ENCODE measurements around the gene SBK2. TPM values are rescaled to one million over a fixed set of nuclear protein-coding genes. Genes with fewer than 3 reads are reported as not detected.

The SBK2 gene
- total RNA-seq, 1 donor from 2014 or later, result 0.75 TPM

- TF ChIP-seq CTCF (conservative IDR thresholded peaks at IDR 0.05), result no peak
- H3K27ac Mint-ChIP-seq, result no peak overlapping the region
- H3K4me1 Mint-ChIP-seq (ENCODE audit: unreplicated experiment), result peaks cover 2% of the 10 kb centered on the region
- H3K27me3 Mint-ChIP-seq, result peaks cover 15% of the 10 kb centered on the region
- H3K9me3 Mint-ChIP-seq, result peaks cover 5% of the 10 kb centered on the region
- H3K36me3 Mint-ChIP-seq, result no peaks in the 10 kb centered on the region
- no peak overlapping the region for H3K4me3 Mint-ChIP-seq
- no peak for DNase-seq (ENCODE audit: extremely low spot score, unreplicated experiment)
Measured at GRCh38 chr19:55542292-55542855, 5.4 kb upstream of the SBK2 start.

- Mint-ChIP-seq H3K9me3 (peaks cover 5% of the 10 kb centered on the region), H3K4me1 (ENCODE audit: unreplicated experiment) (no peaks in the 10 kb centered on the region), H3K27ac (no peak overlapping the region), H3K4me3 (no peak overlapping the region), H3K27me3 (peaks cover 15% of the 10 kb centered on the region), H3K36me3 (no peaks in the 10 kb centered on the region)
- DNase-seq (ENCODE audit: extremely low spot score, unreplicated experiment), result no peak
- TF ChIP-seq CTCF (conservative IDR thresholded peaks at IDR 0.05), result no peak
Measured at GRCh38 chr19:55541091-55541490, 4.2 kb upstream of the SBK2 start.

DNA sequence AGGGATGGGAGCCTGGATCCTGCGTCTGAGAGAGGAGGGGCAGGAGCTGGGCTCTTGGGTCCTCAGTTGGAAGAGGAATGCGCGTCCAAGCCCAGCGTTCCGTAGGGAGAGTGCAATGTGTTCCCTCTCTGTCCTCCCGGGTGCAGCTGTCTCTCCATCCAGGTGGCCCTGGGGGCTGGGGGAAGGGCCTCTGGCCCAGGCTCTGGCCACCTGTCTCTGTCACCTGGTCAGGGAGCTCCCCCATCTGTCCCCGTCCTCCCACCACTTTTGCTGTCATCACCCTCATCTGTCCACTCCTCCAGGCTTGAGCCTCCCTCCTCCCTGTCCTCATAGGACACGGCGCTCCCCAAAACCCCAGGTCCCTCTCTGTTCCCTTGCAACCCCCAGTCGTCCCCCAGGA, 3.7 kb upstream of the SBK2 start:
- no peak overlapping the region for H3K27ac Mint-ChIP-seq
- H3K9me3 Mint-ChIP-seq, result peaks cover 5% of the 10 kb centered on the region
- TF ChIP-seq CTCF (conservative IDR thresholded peaks at IDR 0.05), result no peak
- no peaks in the 10 kb centered on the region for H3K4me1 Mint-ChIP-seq (ENCODE audit: unreplicated experiment)
- no peaks in the 10 kb centered on the region for H3K36me3 Mint-ChIP-seq
- H3K27me3 Mint-ChIP-seq, result peaks cover 11% of the 10 kb centered on the region
- no peak for DNase-seq (ENCODE audit: extremely low spot score, unreplicated experiment)
- H3K4me3 Mint-ChIP-seq, result no peak overlapping the region

DNA sequence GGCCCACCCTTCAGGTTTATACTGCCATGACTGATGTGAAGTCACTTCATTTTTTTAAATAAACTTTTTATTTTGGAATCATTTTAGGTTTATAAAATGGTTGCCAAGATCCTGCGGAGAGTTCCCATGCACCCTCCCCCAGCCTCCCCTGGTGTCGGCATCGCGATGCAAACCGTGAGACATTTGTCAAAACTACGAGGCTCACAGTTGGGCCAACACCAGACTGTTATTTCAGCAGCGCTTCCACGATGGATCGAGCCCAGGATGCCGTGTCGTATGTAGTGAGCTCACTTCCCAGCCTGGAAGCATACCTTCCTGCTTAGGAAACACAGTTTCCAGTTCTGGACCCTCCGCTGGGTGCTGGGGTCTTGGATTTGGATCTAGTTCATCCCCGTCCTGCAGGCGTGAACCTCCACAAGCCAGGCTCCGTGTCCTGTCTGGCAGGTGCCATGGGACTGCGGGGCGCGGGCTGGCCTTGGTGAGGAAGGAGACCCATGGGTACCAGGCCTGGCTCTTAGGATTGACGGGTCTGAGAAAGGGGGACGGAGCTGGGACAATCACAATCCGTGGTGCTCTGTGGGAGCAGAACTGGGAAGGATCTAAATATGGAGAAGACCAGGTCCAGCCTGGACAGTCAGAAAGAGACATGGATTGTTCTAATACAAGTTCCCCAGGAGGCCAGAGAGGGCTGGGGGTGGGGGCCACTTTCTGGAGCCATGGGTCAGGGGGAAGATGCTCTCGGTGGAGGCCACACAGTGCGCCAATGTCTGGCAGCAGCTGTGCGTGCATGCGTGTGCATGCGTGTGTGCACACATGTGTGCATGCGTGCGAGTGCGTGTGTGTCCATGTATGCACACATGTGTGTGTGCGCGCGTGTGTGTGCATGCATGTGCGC, 2.4 kb upstream of the SBK2 start:
- no peak for TF ChIP-seq CTCF (conservative IDR thresholded peaks at IDR 0.05)
- Mint-ChIP-seq H3K4me1 (ENCODE audit: unreplicated experiment) (no peaks in the 10 kb centered on the region), H3K36me3 (no peaks in the 10 kb centered on the region), H3K27me3 (peaks cover 9% of the 10 kb centered on the region), H3K4me3 (no peak overlapping the region), H3K9me3 (peaks cover 5% of the 10 kb centered on the region), H3K27ac (no peak overlapping the region)
- DNase-seq (ENCODE audit: extremely low spot score, unreplicated experiment), result no peak

DNA sequence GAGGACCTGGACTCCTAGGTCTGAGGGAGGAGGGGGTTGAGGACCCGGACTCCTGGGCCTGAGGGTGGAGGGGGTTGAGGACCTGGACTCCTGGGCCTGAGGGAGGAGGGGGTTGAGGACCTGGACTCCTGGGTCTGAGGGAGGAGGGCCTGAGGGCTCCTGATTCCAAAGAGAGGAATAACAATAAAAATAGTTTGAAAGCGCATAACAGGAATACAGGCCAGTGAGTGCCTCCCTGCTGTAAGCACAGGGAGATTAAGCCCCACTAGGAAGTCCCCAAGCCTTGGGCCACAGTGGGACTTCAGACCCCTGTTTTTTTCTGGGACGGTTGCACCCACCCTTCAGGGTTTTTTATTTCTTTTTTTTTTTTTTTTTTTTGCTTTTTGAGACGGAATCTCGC, 1.2 kb upstream of the SBK2 start:
- no peak for TF ChIP-seq CTCF (conservative IDR thresholded peaks at IDR 0.05)
- Mint-ChIP-seq H3K9me3 (peaks cover 5% of the 10 kb centered on the region), H3K4me3 (no peak overlapping the region)

More for the DNA sequence above, 1.2 kb upstream of the SBK2 start:
- H3K27ac Mint-ChIP-seq, result no peak overlapping the region
- H3K27me3 Mint-ChIP-seq, result peaks cover 6% of the 10 kb centered on the region
- H3K36me3 Mint-ChIP-seq, result no peaks in the 10 kb centered on the region
- no peak for DNase-seq (ENCODE audit: extremely low spot score, unreplicated experiment)
- H3K4me1 Mint-ChIP-seq (ENCODE audit: unreplicated experiment), result peaks cover 4% of the 10 kb centered on the region
